ENCODE results near the gene CTXN3.
"Not testable (repeated sequence)": the region's sequence is repeated elsewhere in the genome, so short reads cannot be mapped to it uniquely, and the experiment has no call there.

The CTXN3 gene

DNA sequence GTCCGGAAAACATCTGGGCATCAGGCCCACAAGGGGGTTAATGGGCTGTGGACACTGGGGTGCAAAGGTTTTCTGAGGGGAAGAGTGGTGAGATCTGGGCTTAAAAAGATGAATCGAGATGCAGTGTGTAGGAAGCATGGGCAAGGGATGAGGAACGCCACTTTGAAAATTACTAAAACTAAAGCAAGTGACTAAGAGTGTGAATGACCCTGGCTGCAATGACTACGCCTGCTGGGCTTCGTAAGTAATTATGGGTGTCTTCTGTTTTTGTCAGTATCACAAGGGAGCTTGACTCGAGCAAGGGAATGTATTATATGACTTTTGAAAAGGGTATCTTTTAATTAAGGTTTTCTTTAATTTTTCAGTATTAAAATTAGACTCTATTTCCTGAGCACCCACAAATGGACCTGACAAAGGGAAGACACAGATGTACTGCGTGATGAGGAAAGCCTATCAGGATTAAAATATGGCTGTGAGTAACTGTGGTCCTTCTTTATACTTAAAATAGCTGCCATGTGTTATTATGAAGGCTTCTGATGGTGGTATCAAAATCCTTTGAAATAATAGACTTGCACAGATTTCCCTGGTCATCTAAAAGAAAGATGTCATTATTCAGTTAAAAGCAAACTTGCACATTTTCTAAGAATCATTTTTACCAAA lies 4.2 kb downstream of the CTXN3 start:
- no peak for DNase-seq

DNA sequence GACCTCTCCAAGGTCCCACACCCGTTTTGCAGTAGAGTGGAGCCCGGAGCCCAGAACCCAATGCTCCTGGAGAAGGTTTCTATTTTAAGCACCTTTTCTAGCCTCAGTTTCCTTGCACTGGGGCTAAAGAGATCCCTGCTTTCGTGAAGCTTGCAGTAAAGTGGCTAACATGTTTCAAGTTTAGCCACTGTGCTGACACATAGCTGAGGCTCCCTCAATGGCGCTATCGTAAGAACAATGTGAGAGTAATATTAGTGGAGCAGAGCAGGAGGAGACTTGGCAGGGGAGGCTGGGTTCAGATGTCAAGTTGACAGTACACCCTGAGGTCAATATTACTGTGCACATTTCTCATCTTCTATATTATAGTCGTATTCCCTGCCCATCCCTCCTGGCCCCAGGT lies 7.9 kb downstream of the CTXN3 start:
- DNase-seq: no peak

DNA sequence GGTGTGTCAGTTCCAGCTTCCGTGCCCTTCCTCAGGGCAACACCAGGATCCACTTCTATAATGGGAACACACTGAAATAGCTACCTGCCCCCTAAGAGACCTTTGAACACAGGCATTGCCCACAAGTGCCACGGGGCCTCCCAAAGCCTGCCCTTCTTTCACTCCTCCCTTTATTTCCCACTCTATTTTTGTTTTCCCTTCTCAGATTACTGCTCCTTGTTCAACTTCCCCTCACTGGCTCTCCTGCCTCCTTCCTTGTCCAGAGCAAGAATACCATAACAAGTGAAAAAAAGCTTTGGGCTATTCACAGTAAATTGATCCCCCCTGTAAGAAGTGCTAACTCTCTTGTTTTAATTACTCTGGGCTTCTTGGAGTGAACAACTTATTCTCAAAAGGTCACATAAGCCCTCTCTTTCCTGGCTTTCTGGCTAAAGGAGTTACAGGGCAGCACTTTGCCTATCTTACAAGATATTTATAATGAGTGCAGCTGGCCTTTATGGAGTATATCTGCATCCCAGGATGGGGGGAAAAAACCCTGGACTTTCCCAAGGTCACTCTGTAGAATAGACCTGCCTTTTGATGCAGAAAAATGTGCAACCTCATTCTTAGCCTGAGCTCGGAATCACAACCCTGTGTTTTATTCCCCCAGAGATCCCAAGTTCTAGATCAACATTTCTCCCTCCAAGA lies 11.3 kb downstream of the CTXN3 start:
- no peak for DNase-seq

GRCh38 chr5:127664093-127664492 lies 15.2 kb downstream of the CTXN3 start:
- no peak for DNase-seq

- no peak for DNase-seq
Measured at GRCh38 chr5:127665641-127666040, 16.8 kb downstream of the CTXN3 start.

- DNase-seq: peak; percentile 35
Measured at GRCh38 chr5:127666043-127666716, 17.3 kb downstream of the CTXN3 start.

GRCh38 chr5:127667926-127668325 lies 19.0 kb downstream of the CTXN3 start:
- DNase-seq: no peak

DNA sequence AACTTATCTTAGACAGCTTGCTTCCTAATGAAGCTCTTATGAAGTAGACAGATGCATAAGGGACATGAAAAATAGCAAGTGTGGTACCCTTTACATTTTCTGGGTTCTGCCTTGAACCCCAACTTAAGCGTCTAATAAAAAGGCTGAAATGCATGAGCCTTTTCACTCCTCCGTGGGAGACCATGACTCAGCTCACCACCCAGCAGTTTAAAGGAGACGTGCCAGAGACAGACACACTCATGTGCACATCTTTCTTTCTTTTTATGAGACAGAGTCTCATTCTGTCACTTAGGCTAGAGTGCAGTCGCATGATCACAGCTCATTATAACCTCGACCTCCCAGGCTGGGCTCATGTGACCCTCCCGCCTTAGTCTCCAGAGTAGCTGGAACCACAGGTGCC lies 22.3 kb downstream of the CTXN3 start:
- DNase-seq: no peak

- peak; percentile 3 for DNase-seq
Measured at GRCh38 chr5:127673117-127673800, 24.4 kb downstream of the CTXN3 start.

DNA sequence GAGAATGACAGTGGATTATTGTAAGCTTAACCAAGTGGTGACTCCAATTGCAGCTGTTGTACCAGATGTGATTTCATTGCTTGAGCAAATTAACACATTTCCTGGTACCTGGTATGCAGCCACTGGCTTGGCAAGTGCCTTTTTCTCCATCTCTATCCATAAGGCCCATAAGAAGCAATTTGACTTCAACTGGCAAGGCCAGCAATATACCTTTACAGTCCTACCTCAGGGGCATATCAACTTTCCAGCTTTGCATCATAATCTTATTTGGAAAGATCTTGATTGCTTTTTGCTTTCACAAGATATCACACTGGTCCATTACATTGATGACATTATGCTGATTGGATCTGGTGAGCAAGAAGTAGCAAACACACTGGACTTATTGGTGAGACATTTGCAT lies 28.1 kb downstream of the CTXN3 start:
- not testable (repeated sequence) for DNase-seq

- not testable (repeated sequence) for DNase-seq
Measured at GRCh38 chr5:127679691-127680330, 30.9 kb downstream of the CTXN3 start.

DNA sequence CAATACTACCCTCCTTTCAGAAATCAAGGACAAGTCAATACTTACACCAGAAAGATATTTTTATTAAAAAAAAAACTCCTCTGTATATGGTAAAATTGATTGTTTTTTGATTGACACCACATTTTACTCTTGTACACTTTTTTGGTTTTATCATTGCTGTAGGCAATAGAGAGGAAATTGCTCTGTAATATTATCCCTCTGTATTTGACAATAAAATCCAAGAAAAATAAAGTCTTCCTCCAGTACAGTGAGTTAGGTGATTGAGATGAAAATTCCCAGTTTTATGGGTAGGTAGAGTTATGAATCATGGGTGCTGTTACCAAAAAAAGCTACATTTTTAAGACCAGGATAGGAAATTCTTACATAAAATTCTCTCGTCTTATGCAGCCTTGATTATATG lies 31.7 kb downstream of the CTXN3 start:
- DNase-seq: no peak

DNA sequence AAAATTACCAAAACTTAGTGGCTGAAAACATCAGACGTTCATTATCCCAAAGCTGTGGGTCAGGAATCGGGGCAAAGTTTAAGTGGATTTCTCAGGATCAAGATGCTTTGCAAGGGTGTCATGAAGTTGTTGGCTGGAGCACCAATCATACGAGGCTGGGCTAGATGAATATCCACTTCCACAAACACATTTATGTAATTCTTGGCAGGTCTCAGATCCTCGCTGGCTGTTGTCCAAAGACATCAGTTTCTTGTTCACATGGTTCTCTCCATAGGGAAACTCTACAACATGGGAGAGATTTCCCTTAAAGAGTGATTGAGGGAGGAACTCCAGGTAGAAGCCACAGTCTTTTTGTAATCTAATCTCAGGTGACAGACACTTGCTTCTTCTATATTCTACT lies 34.1 kb downstream of the CTXN3 start:
- DNase-seq: peak; percentile 40

DNA sequence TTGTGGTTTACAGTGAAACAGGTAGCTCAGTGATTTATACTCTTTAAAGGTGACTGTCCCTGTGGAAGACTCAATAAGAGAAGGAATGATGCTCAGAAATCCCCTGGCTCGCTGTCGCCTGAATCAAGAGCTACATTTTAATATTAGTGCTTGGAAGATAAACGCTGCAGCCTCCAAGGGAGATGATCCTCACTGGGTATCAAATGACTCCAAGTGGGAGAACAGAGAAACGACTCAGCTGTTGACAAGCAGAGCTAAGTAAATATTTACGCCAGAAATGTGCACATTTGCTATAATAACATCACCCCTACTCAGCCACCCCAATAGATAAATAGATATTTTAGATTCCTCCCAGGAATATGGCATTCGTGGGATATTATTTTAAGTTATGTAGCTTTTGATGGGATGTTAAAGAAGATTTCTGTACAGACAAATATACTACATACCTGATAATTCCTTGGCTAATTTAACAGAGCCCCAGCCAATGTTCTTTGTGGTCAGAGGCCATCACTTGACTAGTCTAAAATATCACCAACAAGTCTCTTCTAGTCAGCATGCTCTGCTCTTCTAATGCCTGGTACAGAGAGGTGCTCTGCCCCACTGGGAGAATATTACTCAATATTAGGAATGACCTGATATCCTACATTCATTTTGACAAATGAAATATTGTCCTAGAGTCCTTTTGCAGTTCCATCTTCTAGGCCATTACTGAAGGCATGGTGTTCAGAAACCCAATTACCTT lies 36.0 kb downstream of the CTXN3 start:
- DNase-seq: no peak

GRCh38 chr5:127685662-127686061 lies 36.8 kb downstream of the CTXN3 start:
- no peak for DNase-seq

GRCh38 chr5:127686424-127686823 lies 37.5 kb downstream of the CTXN3 start:
- no peak for DNase-seq

GRCh38 chr5:127694518-127695171 lies 45.8 kb downstream of the CTXN3 start:
- no peak for DNase-seq

- no peak for DNase-seq
Measured at GRCh38 chr5:127695346-127695745, 46.5 kb downstream of the CTXN3 start.

- DNase-seq: peak; percentile 85
Measured at GRCh38 chr5:127696683-127697082, 47.8 kb downstream of the CTXN3 start.

GRCh38 chr5:127697894-127698600 lies 49.2 kb downstream of the CTXN3 start:
- peak; percentile 54 for DNase-seq

DNA sequence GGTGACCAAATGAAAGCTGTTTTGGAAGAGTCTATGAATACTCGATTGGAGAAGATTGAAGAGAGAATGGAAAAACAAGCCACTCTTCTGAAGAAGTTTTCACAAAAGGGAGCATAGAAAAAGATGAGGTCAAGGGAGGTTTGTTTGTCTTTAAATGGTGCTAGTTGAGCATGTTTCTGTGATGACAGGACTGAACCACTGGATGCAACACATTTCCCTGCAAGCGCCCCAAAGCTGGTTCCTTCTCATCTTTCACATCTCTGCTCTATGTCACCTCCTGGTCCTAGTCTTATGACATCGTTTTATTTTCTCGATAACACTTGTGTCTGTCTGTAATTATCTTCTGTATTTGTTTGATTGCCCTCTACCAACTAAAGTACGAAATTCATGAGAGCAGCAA lies 50.5 kb downstream of the CTXN3 start:
- DNase-seq: no peak
